ENCODE results near the gene ADGRL2. TPM values are rescaled to one million over a fixed set of nuclear protein-coding genes. Genes with fewer than 3 reads are reported as not detected.

ADGRL2 gene
- total and polyA plus RNA-seq, 2 experiments from 2014 or later: 45.1 to 139 TPM

GRCh38 chr1:81974883-81975555 is 174.3 kb downstream of the ADGRL2 start:
- WGBS (ENCODE audit: low lambda C conversion rate, missing lambda C conversion rate): 77% methylated on average over 3 of the region's 3 CpGs
- H3K27ac ChIP-seq: no peak overlapping the region

GRCh38 chr1:81976539-81976938 is 175.8 kb downstream of the ADGRL2 start:
- Histone ChIP-seq H3K4me3 (no peak overlapping the region), H3K9me2 (replicated peaks; ENCODE audit: insufficient read depth) (no peaks in the 10 kb centered on the region), H3K27ac (no peak overlapping the region), H3K36me3 (replicated peaks; ENCODE audit: insufficient read depth, low read depth) (peaks cover 5% of the 10 kb centered on the region), H3K79me2 (no peaks in the 10 kb centered on the region), H3K27me3 (no peaks in the 10 kb centered on the region), H3K9me3 (ENCODE audit: low read depth) (no peaks in the 10 kb centered on the region), H3K4me2 (no peak overlapping the region), H4K20me1 (ENCODE audit: insufficient read depth, poor library complexity, severe bottlenecking) (no peaks in the 10 kb centered on the region), H3K4me1 (ENCODE audit: insufficient read depth) (no peaks in the 10 kb centered on the region), H2AFZ (no peak overlapping the region)
- 88% methylated on average over 2 of the region's 2 CpGs for WGBS (ENCODE audit: low lambda C conversion rate, missing lambda C conversion rate)
- no peak for DNase-seq (ENCODE audit: low spot score)
- TF ChIP-seq EZH2 (IDR thresholded peaks at IDR 0.05; ENCODE audit: borderline replicate concordance) (no peak), EZH2phosphoT487 (IDR thresholded peaks at IDR 0.05; ENCODE audit: low read depth, severe bottlenecking, unreplicated experiment) (no peak), CTCF (IDR thresholded peaks at IDR 0.05; ENCODE audit: poor library complexity) (no peak)

More at GRCh38 chr1:81974883-81975555, 174.3 kb downstream of the ADGRL2 start:
- H3K27me3 ChIP-seq: no peaks in the 10 kb centered on the region
- no peak overlapping the region for H2AFZ ChIP-seq
- TF ChIP-seq EZH2phosphoT487 (IDR thresholded peaks at IDR 0.05; ENCODE audit: low read depth, severe bottlenecking, unreplicated experiment) (no peak), EZH2 (IDR thresholded peaks at IDR 0.05; ENCODE audit: borderline replicate concordance) (no peak), CTCF (IDR thresholded peaks at IDR 0.05; ENCODE audit: poor library complexity) (no peak)
- no peaks in the 10 kb centered on the region for H3K79me2 ChIP-seq
- H3K9me2 ChIP-seq (replicated peaks; ENCODE audit: insufficient read depth): no peaks in the 10 kb centered on the region
- no peaks in the 10 kb centered on the region for H3K4me1 ChIP-seq (ENCODE audit: insufficient read depth)
- peaks cover 5% of the 10 kb centered on the region for H3K36me3 ChIP-seq (replicated peaks; ENCODE audit: insufficient read depth, low read depth)
- H3K4me2 ChIP-seq: no peak overlapping the region
- H3K9me3 ChIP-seq (ENCODE audit: low read depth): no peaks in the 10 kb centered on the region
- no peak for DNase-seq (ENCODE audit: low spot score)
- H4K20me1 ChIP-seq (ENCODE audit: insufficient read depth, poor library complexity, severe bottlenecking): no peaks in the 10 kb centered on the region
- no peak overlapping the region for H3K4me3 ChIP-seq

- Histone ChIP-seq H3K4me3 (no peak overlapping the region), H3K9me2 (replicated peaks; ENCODE audit: insufficient read depth) (no peaks in the 10 kb centered on the region), H3K79me2 (no peaks in the 10 kb centered on the region), H3K27me3 (no peaks in the 10 kb centered on the region), H3K36me3 (replicated peaks; ENCODE audit: insufficient read depth, low read depth) (no peaks in the 10 kb centered on the region), H3K27ac (no peak overlapping the region), H2AFZ (no peak overlapping the region), H3K4me2 (no peak overlapping the region), H4K20me1 (ENCODE audit: insufficient read depth, poor library complexity, severe bottlenecking) (no peaks in the 10 kb centered on the region), H3K4me1 (ENCODE audit: insufficient read depth) (no peaks in the 10 kb centered on the region), H3K9me3 (ENCODE audit: low read depth) (no peaks in the 10 kb centered on the region)
- TF ChIP-seq EZH2 (IDR thresholded peaks at IDR 0.05; ENCODE audit: borderline replicate concordance) (no peak), CTCF (IDR thresholded peaks at IDR 0.05; ENCODE audit: poor library complexity) (no peak), EZH2phosphoT487 (IDR thresholded peaks at IDR 0.05; ENCODE audit: low read depth, severe bottlenecking, unreplicated experiment) (no peak)
- no peak for DNase-seq (ENCODE audit: low spot score)
These were observed 178.2 kb downstream of the ADGRL2 start for GRCh38 chr1:81978945-81979344.
